ENCODE measurements around the gene CAPN12. TPM values are rescaled to one million over a fixed set of nuclear protein-coding genes. Genes with fewer than 3 reads are reported as not detected.

CAPN12 gene
- total and polyA plus RNA-seq, 5 donors: 0.22 to 0.91 (median 0.63) TPM

GRCh38 chr19:38713865-38714264, 30.4 kb downstream of the CAPN12 start:
- Histone ChIP-seq H3K4me3 (ENCODE audit: low read length) (no peak overlapping the region), H3K27ac (ENCODE audit: low read length) (peak overlapping the region; percentile 44), H3K4me1 (ENCODE audit: control insufficient read depth, insufficient read depth, low read length) (peaks cover 36% of the 10 kb centered on the region), H3K9me3 (ENCODE audit: control insufficient read depth, low read length) (no peaks in the 10 kb centered on the region), H3K27me3 (ENCODE audit: control insufficient read depth, insufficient read depth) (no peaks in the 10 kb centered on the region)
- no peak for DNase-seq
- intact Hi-C loops (cut with DNase I): loop anchor here in 2 of 4 donors (5.0 to 10.0 kb wide), 2 partner anchors 59 to 62 kb away; no protein-coding TSS in a partner anchor
- ATAC-seq: no peak
- WGBS: 77% methylated on average over 14 of the region's 14 CpGs

DNA sequence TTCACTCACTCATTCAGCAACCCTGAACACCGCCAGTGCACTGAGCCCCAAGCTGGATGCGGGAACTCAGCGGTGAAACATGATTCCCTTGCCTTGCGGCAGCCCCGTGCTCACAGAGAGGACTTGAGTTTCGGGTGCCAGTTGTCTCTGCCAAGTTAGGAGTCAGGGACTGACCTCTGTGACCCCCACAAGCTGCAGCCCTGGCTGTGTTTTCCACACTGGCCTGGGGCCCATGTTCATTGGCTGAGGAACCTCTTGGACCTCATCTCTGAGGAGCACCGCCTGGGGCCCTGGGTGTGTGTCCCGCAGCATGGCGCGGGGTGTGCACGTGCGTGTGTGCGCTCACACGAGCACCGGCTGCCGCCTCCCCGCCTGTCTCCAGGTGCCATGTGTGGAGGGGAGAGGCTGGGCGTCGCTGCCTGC, 31.0 kb downstream of the CAPN12 start:
- Histone ChIP-seq H3K9me3 (ENCODE audit: control insufficient read depth, low read length) (no peaks in the 10 kb centered on the region), H3K4me1 (ENCODE audit: control insufficient read depth, insufficient read depth, low read length) (peaks cover 39% of the 10 kb centered on the region), H3K4me3 (ENCODE audit: low read length) (no peak overlapping the region), H3K27ac (ENCODE audit: low read length) (peak overlapping the region; percentile 61), H3K27me3 (ENCODE audit: control insufficient read depth, insufficient read depth) (no peaks in the 10 kb centered on the region)
- intact Hi-C loops (cut with DNase I): loop anchor here in 2 of 4 donors (5.0 to 10.0 kb wide), 2 partner anchors 58 to 61 kb away; no protein-coding TSS in a partner anchor
- ATAC-seq (peak; percentile 57 to 76), DNase-seq (peak; percentile 81 to 94 (median 93))
- WGBS: 39% methylated on average over 19 of the region's 19 CpGs

DNA sequence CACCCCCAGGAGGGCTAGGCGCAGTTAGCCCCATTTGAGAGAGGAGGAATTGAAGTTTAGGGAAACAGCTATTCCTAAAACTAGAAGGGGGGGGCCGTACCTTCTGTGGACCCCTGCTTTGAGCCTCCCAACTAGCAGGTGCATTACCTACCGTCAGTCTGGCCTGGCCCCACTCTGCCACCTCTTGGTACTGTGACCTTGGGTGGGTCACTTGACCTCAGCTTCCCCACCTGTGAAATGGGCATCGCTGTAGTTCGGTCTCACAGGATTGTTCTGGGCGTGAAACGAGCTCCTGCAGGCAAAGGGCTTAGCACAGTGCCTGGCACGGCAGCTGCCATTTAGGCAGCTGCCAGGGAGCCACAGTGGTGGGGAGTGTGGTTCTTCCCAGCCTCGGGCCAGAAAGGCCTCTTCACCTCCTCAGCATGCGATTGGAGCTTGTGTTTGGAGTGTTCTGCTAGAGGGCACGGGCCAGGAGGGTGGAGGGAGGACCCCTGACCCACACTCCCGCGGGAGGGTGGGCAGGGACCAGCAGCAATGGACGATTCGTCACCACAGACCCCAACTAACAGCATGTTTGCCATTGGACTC, 32.0 kb downstream of the CAPN12 start:
- WGBS: 73% methylated on average over 15 of the region's 15 CpGs
- DNase-seq (no peak), ATAC-seq (no peak)
- Histone ChIP-seq H3K4me3 (ENCODE audit: low read length) (no peak overlapping the region), H3K9me3 (ENCODE audit: control insufficient read depth, low read length) (no peaks in the 10 kb centered on the region), H3K27ac (ENCODE audit: low read length) (peak overlapping the region; percentile 61), H3K4me1 (ENCODE audit: control insufficient read depth, insufficient read depth, low read length) (peaks cover 45% of the 10 kb centered on the region), H3K27me3 (ENCODE audit: control insufficient read depth, insufficient read depth) (no peaks in the 10 kb centered on the region)
- intact Hi-C loops (cut with DNase I): loop anchor here in 2 of 4 donors (5.0 to 10.0 kb wide), 2 partner anchors 57 to 60 kb away; no protein-coding TSS in a partner anchor

GRCh38 chr19:38711726-38712153, 32.5 kb downstream of the CAPN12 start:
- H3K27me3 ChIP-seq (ENCODE audit: control insufficient read depth, insufficient read depth): no peaks in the 10 kb centered on the region
- ATAC-seq: peak; percentile 8
- DNase-seq: peak in 2 of 3 donors; percentile 77 to 79
- no peak overlapping the region for H3K4me3 ChIP-seq (ENCODE audit: low read length)
- 42% methylated on average over 12 of the region's 12 CpGs for WGBS
- intact Hi-C loops (cut with DNase I): loop anchor here in 2 of 4 donors (5.0 to 10.0 kb wide), 2 partner anchors 57 to 59 kb away; no protein-coding TSS in a partner anchor
- no peaks in the 10 kb centered on the region for H3K9me3 ChIP-seq (ENCODE audit: control insufficient read depth, low read length)
- peaks cover 50% of the 10 kb centered on the region for H3K4me1 ChIP-seq (ENCODE audit: control insufficient read depth, insufficient read depth, low read length)
- H3K27ac ChIP-seq (ENCODE audit: low read length): peak overlapping the region; percentile 61

GRCh38 chr19:38710928-38711725, 33.1 kb downstream of the CAPN12 start:
- intact Hi-C loops (cut with DNase I): loop anchor here in 2 of 4 donors (5.0 to 10.0 kb wide), 2 partner anchors 56 to 59 kb away; no protein-coding TSS in a partner anchor
- Histone ChIP-seq H3K27ac (ENCODE audit: low read length) (peak overlapping the region; percentile 61), H3K4me1 (ENCODE audit: control insufficient read depth, insufficient read depth, low read length) (peaks cover 54% of the 10 kb centered on the region), H3K4me3 (ENCODE audit: low read length) (no peak overlapping the region), H3K9me3 (ENCODE audit: control insufficient read depth, low read length) (no peaks in the 10 kb centered on the region), H3K27me3 (ENCODE audit: control insufficient read depth, insufficient read depth) (no peaks in the 10 kb centered on the region)
- 60% methylated on average over 25 of the region's 25 CpGs for WGBS
- DNase-seq (peak in 2 of 3 donors; percentile 63 to 76), ATAC-seq (no peak)

- Histone ChIP-seq H3K4me1 (ENCODE audit: control insufficient read depth, insufficient read depth, low read length) (peaks cover 59% of the 10 kb centered on the region), H3K9me3 (ENCODE audit: control insufficient read depth, low read length) (no peaks in the 10 kb centered on the region), H3K4me3 (ENCODE audit: low read length) (no peak overlapping the region), H3K27ac (ENCODE audit: low read length) (peak overlapping the region; percentile 61), H3K27me3 (ENCODE audit: control insufficient read depth, insufficient read depth) (no peaks in the 10 kb centered on the region)
- ATAC-seq: no peak
- DNase-seq: no peak
- intact Hi-C loops (cut with DNase I): loop anchor here in 2 of 4 donors (5.0 to 10.0 kb wide), 2 partner anchors 56 to 58 kb away; no protein-coding TSS in a partner anchor
- 68% methylated on average over 2 of the region's 2 CpGs for WGBS
These were observed 33.9 kb downstream of the CAPN12 start for GRCh38 chr19:38710416-38710702.

DNA sequence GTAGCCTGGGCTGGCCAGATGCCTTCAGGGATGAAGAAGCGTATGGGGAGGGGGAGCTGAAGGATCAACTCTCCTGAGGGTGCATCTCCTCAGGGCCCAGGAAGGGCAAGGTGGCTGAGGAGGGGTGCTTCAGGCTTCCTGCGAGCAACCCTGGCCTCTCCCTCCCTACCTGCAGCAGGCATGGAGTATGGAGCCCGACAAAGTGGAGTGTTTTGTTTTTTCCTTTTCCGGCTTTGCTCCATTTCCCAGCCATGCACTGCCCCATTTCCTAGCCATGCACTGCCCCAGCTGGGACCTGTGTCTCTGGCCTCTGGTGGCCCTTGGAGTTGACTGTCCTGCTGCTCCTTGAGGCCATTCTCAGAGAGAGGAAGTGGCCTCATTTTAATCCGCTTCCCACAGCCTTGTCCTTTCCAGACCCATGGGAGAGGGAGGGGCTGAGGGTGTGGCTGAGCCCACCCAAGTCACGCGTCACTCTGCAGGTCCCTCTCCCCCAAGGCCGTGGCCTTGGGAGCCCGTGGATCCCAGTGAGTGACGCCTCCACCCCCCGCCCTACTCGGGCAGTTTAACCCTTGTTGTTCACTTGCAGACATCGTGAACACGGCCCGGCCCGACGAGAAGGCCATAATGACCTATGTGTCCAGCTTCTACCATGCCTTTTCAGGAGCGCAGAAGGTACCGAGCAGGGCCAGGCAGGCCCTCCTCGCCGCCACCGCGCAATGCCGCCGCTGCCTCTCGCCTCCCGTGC, 34.4 kb downstream of the CAPN12 start:
- Histone ChIP-seq H3K4me1 (ENCODE audit: control insufficient read depth, insufficient read depth, low read length) (peaks cover 60% of the 10 kb centered on the region), H3K27me3 (ENCODE audit: control insufficient read depth, insufficient read depth) (no peaks in the 10 kb centered on the region), H3K27ac (ENCODE audit: low read length) (peak overlapping the region; percentile 61), H3K9me3 (ENCODE audit: control insufficient read depth, low read length) (no peaks in the 10 kb centered on the region), H3K4me3 (ENCODE audit: low read length) (no peak overlapping the region)
- DNase-seq: peak in 1 of 3 donors; percentile 45
- intact Hi-C loops (cut with DNase I): loop anchor here in 3 of 4 donors (5.0 to 10.0 kb wide), 2 partner anchors 55 to 58 kb away; no protein-coding TSS in a partner anchor
- WGBS: 65% methylated on average over 27 of the region's 27 CpGs
- no peak for ATAC-seq

DNA sequence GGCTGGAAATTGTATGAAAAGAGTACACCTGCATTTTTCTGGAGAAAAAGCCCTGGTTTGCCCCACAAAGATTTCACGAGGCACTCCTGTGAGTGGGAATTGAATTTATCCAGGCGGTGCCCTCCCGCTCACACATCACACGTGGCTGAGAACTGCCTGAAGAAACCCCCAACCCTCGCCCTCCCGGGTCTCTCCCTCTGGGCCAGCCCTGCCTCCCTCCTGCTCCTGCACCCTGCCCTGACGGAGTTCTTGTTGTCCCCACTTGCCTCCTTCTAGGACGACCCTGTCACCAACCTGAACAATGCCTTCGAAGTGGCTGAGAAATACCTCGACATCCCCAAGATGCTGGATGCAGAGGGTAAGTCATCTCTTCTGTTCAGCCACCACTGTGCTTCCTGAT, 35.2 kb downstream of the CAPN12 start:
- H3K4me1 ChIP-seq (ENCODE audit: control insufficient read depth, insufficient read depth, low read length): peaks cover 60% of the 10 kb centered on the region
- no peak overlapping the region for H3K4me3 ChIP-seq (ENCODE audit: low read length)
- ATAC-seq (no peak), DNase-seq (no peak)
- WGBS: 84% methylated on average over 10 of the region's 10 CpGs
- no peaks in the 10 kb centered on the region for H3K27me3 ChIP-seq (ENCODE audit: control insufficient read depth, insufficient read depth)
- H3K9me3 ChIP-seq (ENCODE audit: control insufficient read depth, low read length): no peaks in the 10 kb centered on the region
- intact Hi-C loops (cut with DNase I): loop anchor here in 1 of 4 donors (5.0 kb wide), 1 partner anchor 57 kb away; no protein-coding TSS in a partner anchor
- H3K27ac ChIP-seq (ENCODE audit: low read length): peak overlapping the region; percentile 61

- no peaks in the 10 kb centered on the region for H3K9me3 ChIP-seq (ENCODE audit: control insufficient read depth, low read length)
- no peak overlapping the region for H3K4me3 ChIP-seq (ENCODE audit: low read length)
- DNase-seq (peak in 1 of 3 donors; percentile 65), ATAC-seq (no peak)
- H3K4me1 ChIP-seq (ENCODE audit: control insufficient read depth, insufficient read depth, low read length): peaks cover 56% of the 10 kb centered on the region
- intact Hi-C loops (cut with DNase I): loop anchor here in 1 of 4 donors (5.0 kb wide), 1 partner anchor 56 kb away; no protein-coding TSS in a partner anchor
- no peaks in the 10 kb centered on the region for H3K27me3 ChIP-seq (ENCODE audit: control insufficient read depth, insufficient read depth)
- peak overlapping the region; percentile 61 for H3K27ac ChIP-seq (ENCODE audit: low read length)
- WGBS: 70% methylated on average over 10 of the region's 10 CpGs
These were observed 35.8 kb downstream of the CAPN12 start for GRCh38 chr19:38708413-38709024.

GRCh38 chr19:38707512-38708114, 36.7 kb downstream of the CAPN12 start:
- H3K27ac ChIP-seq (ENCODE audit: low read length): peak overlapping the region; percentile 61
- 53% methylated on average over 10 of the region's 10 CpGs for WGBS
- DNase-seq (peak; percentile 87 to 89 (median 88)), ATAC-seq (peak; percentile 30 to 82)
- no peak overlapping the region for H3K4me3 ChIP-seq (ENCODE audit: low read length)
- intact Hi-C loops (cut with DNase I): loop anchor here in 1 of 4 donors (5.0 kb wide), 1 partner anchor 55 kb away; no protein-coding TSS in a partner anchor
- peaks cover 52% of the 10 kb centered on the region for H3K4me1 ChIP-seq (ENCODE audit: control insufficient read depth, insufficient read depth, low read length)
- no peaks in the 10 kb centered on the region for H3K27me3 ChIP-seq (ENCODE audit: control insufficient read depth, insufficient read depth)
- no peaks in the 10 kb centered on the region for H3K9me3 ChIP-seq (ENCODE audit: control insufficient read depth, low read length)

Measured in right cardiac atrium (tissue), 5 donors.